Measurements from ENCODE around the gene SPRR4. TPM values are rescaled to one million over a fixed set of nuclear protein-coding genes. Genes with fewer than 3 reads are reported as not detected.

Gene SPRR4
- total and polyA plus RNA-seq, 8 donors, result not detected

GRCh38 chr1:152980676-152981075 lies 10.2 kb downstream of the SPRR4 start:
- H3K36me3 ChIP-seq, result no peaks in the 10 kb centered on the region
- H3K27ac ChIP-seq, result no peak overlapping the region
- WGBS, 5 donors, result 60 to 83% (median 70%) methylated on average over 1 of the region's 1 CpG
- TF ChIP-seq POLR2AphosphoS5 (IDR thresholded peaks at IDR 0.05) (no peak), CTCF (IDR thresholded peaks at IDR 0.05) (no peak), POLR2A (IDR thresholded peaks at IDR 0.05) (no peak), EP300 (IDR thresholded peaks at IDR 0.05) (no peak)
- DNase-seq, result no peak
- no peaks in the 10 kb centered on the region for H3K9me3 ChIP-seq
- H3K4me3 ChIP-seq, result no peak overlapping the region
- no peaks in the 10 kb centered on the region for H3K4me1 ChIP-seq
- H3K27me3 ChIP-seq, result peaks cover 0 to 18% (median 0%) of the 10 kb centered on the region in 3 donors
- intact Hi-C loops (cut with DNase I; ENCODE audit: low total_unique reads), result no loop called here

- no peak for DNase-seq
- H3K9me3 ChIP-seq, result no peaks in the 10 kb centered on the region
- peaks cover 0 to 20% (median 0%) of the 10 kb centered on the region in 3 donors for H3K27me3 ChIP-seq
- TF ChIP-seq EP300 (IDR thresholded peaks at IDR 0.05) (no peak), POLR2AphosphoS5 (IDR thresholded peaks at IDR 0.05) (no peak), POLR2A (IDR thresholded peaks at IDR 0.05) (no peak), CTCF (IDR thresholded peaks at IDR 0.05) (no peak)
- H3K4me1 ChIP-seq, result no peaks in the 10 kb centered on the region
- H3K4me3 ChIP-seq, result no peak overlapping the region
- WGBS, 5 donors, result 49 to 72% (median 62%) methylated on average over 6 of the region's 6 CpGs
- no peak overlapping the region for H3K27ac ChIP-seq
- H3K36me3 ChIP-seq, result no peaks in the 10 kb centered on the region
- intact Hi-C loops (cut with DNase I; ENCODE audit: low total_unique reads), result no loop called here
These were observed 10.9 kb downstream of the SPRR4 start for GRCh38 chr1:152981146-152981871.

GRCh38 chr1:152982076-152982475 lies 11.6 kb downstream of the SPRR4 start:
- Histone ChIP-seq H3K9me3 (no peaks in the 10 kb centered on the region), H3K4me3 (no peak overlapping the region), H3K4me1 (no peaks in the 10 kb centered on the region), H3K27ac (no peak overlapping the region), H3K36me3 (no peaks in the 10 kb centered on the region), H3K27me3 (peaks cover 0 to 20% (median 0%) of the 10 kb centered on the region in 3 donors)
- 72 to 86% (median 75%) methylated on average over 4 of the region's 4 CpGs for WGBS, 5 donors
- intact Hi-C loops (cut with DNase I; ENCODE audit: low total_unique reads), result no loop called here
- TF ChIP-seq POLR2A (IDR thresholded peaks at IDR 0.05), result no peak
- TF ChIP-seq CTCF (IDR thresholded peaks at IDR 0.05), result no peak
- TF ChIP-seq POLR2AphosphoS5 (IDR thresholded peaks at IDR 0.05), result no peak
- no peak for TF ChIP-seq EP300 (IDR thresholded peaks at IDR 0.05)
- no peak for DNase-seq

- Histone ChIP-seq H3K27me3 (peaks cover 0 to 20% (median 0%) of the 10 kb centered on the region in 3 donors), H3K36me3 (no peaks in the 10 kb centered on the region), H3K4me1 (no peaks in the 10 kb centered on the region), H3K9me3 (no peaks in the 10 kb centered on the region), H3K27ac (no peak overlapping the region), H3K4me3 (no peak overlapping the region)
- TF ChIP-seq POLR2A (IDR thresholded peaks at IDR 0.05) (no peak), POLR2AphosphoS5 (IDR thresholded peaks at IDR 0.05) (no peak), EP300 (IDR thresholded peaks at IDR 0.05) (no peak), CTCF (IDR thresholded peaks at IDR 0.05) (no peak)
- DNase-seq, result peak in 1 of 2 donors; percentile 74
- intact Hi-C loops (cut with DNase I; ENCODE audit: low total_unique reads), result no loop called here
These were observed 12.8 kb downstream of the SPRR4 start for GRCh38 chr1:152983234-152983633.

All from stomach (tissue), 9 donors.